Fibroblast of lung (primary cell): ENCODE measurements around the gene PGGT1B.

ENCODE experiments used
- EZH2 ChIP-seq: IDR thresholded peaks from 2 replicates; pipeline ENCODE4 v1.5.1; 2012; ENCODE audit warnings: low read length, control low read depth, mild to moderate bottlenecking; ENCODE audit errors: missing control alignments
- TF ChIP-seq, protein P1 (sequence below), 2 donors: IDR thresholded peaks in 1 of 2; conservative IDR thresholded peaks in 1 of 2; 1 replicate in 1 of 2; 2 replicates in 1 of 2; pipeline ENCODE4 v1.5.1; 2011 to 2012; ENCODE audit warnings: low read length in 2 of 2, control low read depth in 1 of 2, inconsistent platforms in 1 of 2, low read depth in 1 of 2, mild to moderate bottlenecking in 1 of 2

DNA sequence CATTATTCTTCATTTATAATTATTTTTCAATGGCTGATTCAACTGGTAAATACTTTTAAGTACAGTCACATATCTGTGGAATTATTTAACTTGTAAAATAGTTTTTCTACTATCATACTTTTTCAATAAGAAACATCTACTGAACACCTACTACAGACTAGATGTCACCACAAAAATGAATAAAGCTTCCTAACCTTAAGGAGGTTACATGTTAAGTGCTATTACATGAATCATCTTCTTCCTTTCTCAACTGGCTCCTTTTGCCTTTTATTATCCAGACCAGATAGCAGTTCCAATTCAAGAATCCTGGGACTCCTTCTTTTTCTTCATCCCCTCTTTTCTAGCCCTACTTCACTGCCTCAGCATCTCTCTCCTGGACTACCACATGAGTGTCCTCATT lies 4.7 kb downstream of the PGGT1B start:
- TF ChIP-seq, protein P1, sequence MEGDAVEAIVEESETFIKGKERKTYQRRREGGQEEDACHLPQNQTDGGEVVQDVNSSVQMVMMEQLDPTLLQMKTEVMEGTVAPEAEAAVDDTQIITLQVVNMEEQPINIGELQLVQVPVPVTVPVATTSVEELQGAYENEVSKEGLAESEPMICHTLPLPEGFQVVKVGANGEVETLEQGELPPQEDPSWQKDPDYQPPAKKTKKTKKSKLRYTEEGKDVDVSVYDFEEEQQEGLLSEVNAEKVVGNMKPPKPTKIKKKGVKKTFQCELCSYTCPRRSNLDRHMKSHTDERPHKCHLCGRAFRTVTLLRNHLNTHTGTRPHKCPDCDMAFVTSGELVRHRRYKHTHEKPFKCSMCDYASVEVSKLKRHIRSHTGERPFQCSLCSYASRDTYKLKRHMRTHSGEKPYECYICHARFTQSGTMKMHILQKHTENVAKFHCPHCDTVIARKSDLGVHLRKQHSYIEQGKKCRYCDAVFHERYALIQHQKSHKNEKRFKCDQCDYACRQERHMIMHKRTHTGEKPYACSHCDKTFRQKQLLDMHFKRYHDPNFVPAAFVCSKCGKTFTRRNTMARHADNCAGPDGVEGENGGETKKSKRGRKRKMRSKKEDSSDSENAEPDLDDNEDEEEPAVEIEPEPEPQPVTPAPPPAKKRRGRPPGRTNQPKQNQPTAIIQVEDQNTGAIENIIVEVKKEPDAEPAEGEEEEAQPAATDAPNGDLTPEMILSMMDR (conservative IDR thresholded peaks at IDR 0.05 in 1 of 2, IDR thresholded peaks at IDR 0.05 in 1 of 2; ENCODE audit: low read depth in 1 of 2, low read length in 2 of 2), result no peak
- TF ChIP-seq EZH2, result no peak
